ENCODE data around the gene CLTB.

GRCh38 chr5:176424181-176424580 is 7.8 kb upstream of the CLTB start:
- no peak for TF ChIP-seq RAD21 (IDR thresholded peaks at IDR 0.05; ENCODE audit: low read length)
- TF ChIP-seq CTCF (conservative IDR thresholded peaks at IDR 0.05; ENCODE audit: low read depth, low read length): no peak
- TF ChIP-seq RCOR1 (IDR thresholded peaks at IDR 0.05; ENCODE audit: insufficient replicate concordance, low read length): no peak
- no peak for TF ChIP-seq POLR2A (IDR thresholded peaks at IDR 0.05; ENCODE audit: low read depth, low read length)
- no peak for TF ChIP-seq SMC3 (IDR thresholded peaks at IDR 0.05; ENCODE audit: low read depth, low read length)
- TF ChIP-seq MAFK (IDR thresholded peaks at IDR 0.05; ENCODE audit: low read depth, low read length): no peak
- TF ChIP-seq RFX5 (IDR thresholded peaks at IDR 0.05; ENCODE audit: low read depth, low read length): no peak
- no peak for TF ChIP-seq CHD1 (IDR thresholded peaks at IDR 0.05; ENCODE audit: low read depth, low read length)
- TF ChIP-seq, protein P1, sequence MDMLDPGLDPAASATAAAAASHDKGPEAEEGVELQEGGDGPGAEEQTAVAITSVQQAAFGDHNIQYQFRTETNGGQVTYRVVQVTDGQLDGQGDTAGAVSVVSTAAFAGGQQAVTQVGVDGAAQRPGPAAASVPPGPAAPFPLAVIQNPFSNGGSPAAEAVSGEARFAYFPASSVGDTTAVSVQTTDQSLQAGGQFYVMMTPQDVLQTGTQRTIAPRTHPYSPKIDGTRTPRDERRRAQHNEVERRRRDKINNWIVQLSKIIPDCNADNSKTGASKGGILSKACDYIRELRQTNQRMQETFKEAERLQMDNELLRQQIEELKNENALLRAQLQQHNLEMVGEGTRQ (IDR thresholded peaks at IDR 0.05; ENCODE audit: low read depth, low read length): no peak
- no peak for TF ChIP-seq CEBPB (IDR thresholded peaks at IDR 0.05; ENCODE audit: low read depth, low read length)
- TF ChIP-seq, protein P2, sequence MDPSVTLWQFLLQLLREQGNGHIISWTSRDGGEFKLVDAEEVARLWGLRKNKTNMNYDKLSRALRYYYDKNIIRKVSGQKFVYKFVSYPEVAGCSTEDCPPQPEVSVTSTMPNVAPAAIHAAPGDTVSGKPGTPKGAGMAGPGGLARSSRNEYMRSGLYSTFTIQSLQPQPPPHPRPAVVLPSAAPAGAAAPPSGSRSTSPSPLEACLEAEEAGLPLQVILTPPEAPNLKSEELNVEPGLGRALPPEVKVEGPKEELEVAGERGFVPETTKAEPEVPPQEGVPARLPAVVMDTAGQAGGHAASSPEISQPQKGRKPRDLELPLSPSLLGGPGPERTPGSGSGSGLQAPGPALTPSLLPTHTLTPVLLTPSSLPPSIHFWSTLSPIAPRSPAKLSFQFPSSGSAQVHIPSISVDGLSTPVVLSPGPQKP (IDR thresholded peaks at IDR 0.05; ENCODE audit: borderline replicate concordance, low read depth, low read length): no peak
- no peak for TF ChIP-seq MXI1 (IDR thresholded peaks at IDR 0.05; ENCODE audit: borderline replicate concordance, low read depth, low read length)

All from IMR-90 (cell line).